ENCODE data around the gene REV1. TPM values are rescaled to one million over a fixed set of nuclear protein-coding genes. Genes with fewer than 3 reads are reported as not detected.

REV1 gene
- total and polyA plus RNA-seq, 2 of the 4 experiments (the other 2 are of a cell fraction), result 13.4 to 30.1 TPM

- peaks cover 5% of the 10 kb centered on the region for H3K9me1 ChIP-seq (ENCODE audit: insufficient read depth, low read length)
- no peak overlapping the region for H3K27ac ChIP-seq (ENCODE audit: insufficient read depth, low read length)
- no peak overlapping the region for H2AK9ac ChIP-seq (replicated peaks; ENCODE audit: low read depth, low read length, poor library complexity)
- POLR2A ChIA-PET (ENCODE audit: unreplicated experiment), result no interaction called here
- H2BK20ac ChIP-seq (ENCODE audit: low read depth, low read length), result no peak overlapping the region
- H3K79me1 ChIP-seq (ENCODE audit: low read depth in 1 of 2, low read length in 2 of 2), result peaks cover 0 to 14% of the 10 kb centered on the region in 2 experiments; a peak in 2 of 4 replicates
- H3K23ac ChIP-seq (ENCODE audit: low read depth, low read length), result no peak overlapping the region
- TF ChIP-seq USF2 (IDR thresholded peaks at IDR 0.05; ENCODE audit: low read depth, low read length) (no peak), ELK1 (IDR thresholded peaks at IDR 0.05; ENCODE audit: borderline replicate concordance, low read depth, low read length) (no peak), FOS (IDR thresholded peaks at IDR 0.05; ENCODE audit: low read depth, low read length) (no peak), BHLHE40 (IDR thresholded peaks at IDR 0.05; ENCODE audit: low read depth, low read length) (0 out of 2 replicates have a peak, but pooled peaks have one; percentile 16), MAZ (IDR thresholded peaks at IDR 0.05; ENCODE audit: borderline replicate concordance, low read depth, low read length) (no peak), CHD1 (IDR thresholded peaks at IDR 0.05; ENCODE audit: low read depth, low read length) (no peak)
- dilution Hi-C loops (cut with HindIII; ENCODE audit: low sequenced_read_pairs, unreplicated experiment) (no loop called here), intact Hi-C loops (cut with micrococcal nuclease) (loop anchor here (1.0 to 5.0 kb wide), 2 partner anchors 42 to 59 kb away; no protein-coding TSS in a partner anchor), in situ Hi-C loops (cut with MboI; ENCODE audit: low sequenced_read_pairs) (no loop called here)
- H2AK5ac ChIP-seq (ENCODE audit: low read depth, low read length), result no peak overlapping the region
- H3K27me3 ChIP-seq (ENCODE audit: control insufficient read depth, insufficient read depth, low read length), result no peaks in the 10 kb centered on the region
- H3K14ac ChIP-seq (replicated peaks; ENCODE audit: low read depth, low read length), result no peak overlapping the region
- peaks cover 5% of the 10 kb centered on the region; the same call in 1 of the 2 replicates for H3K36me3 ChIP-seq (ENCODE audit: control insufficient read depth, insufficient read depth, low read length)
- no TSS peak for BruUV-seq (replicated peaks)
- H4K20me1 ChIP-seq (ENCODE audit: insufficient read depth, low read length), result peaks cover 35% of the 10 kb centered on the region
- H3K4me3 ChIP-seq (ENCODE audit: insufficient read depth, low read depth, low read length), result no peak overlapping the region
- peak; percentile 89 for DNase-seq
- H3K4me2 ChIP-seq (ENCODE audit: low read depth, low read length), result peak overlapping the region; percentile 77; the same call in 1 of the 2 replicates
- H3K4me1 ChIP-seq (ENCODE audit: control insufficient read depth, insufficient read depth, low read length), result peaks cover 7% of the 10 kb centered on the region
- no peak overlapping the region for H4K5ac ChIP-seq (ENCODE audit: low read depth, low read length)
- H3K56ac ChIP-seq (ENCODE audit: extremely low read depth, insufficient read depth, low read length), result no peak overlapping the region
- no peak overlapping the region for H2AFZ ChIP-seq (replicated peaks; ENCODE audit: low read length, poor library complexity)
- H2BK5ac ChIP-seq (ENCODE audit: low read depth, low read length, poor library complexity, severe bottlenecking), result peak overlapping the region; percentile 61
- H2BK15ac ChIP-seq (ENCODE audit: low read depth, low read length), result no peak overlapping the region
- H3K9me3 ChIP-seq (ENCODE audit: control insufficient read depth, insufficient read depth, low read length), result no peaks in the 10 kb centered on the region
- H3K18ac ChIP-seq (ENCODE audit: low read depth, low read length), result peak overlapping the region; percentile 64; the same call in 1 of the 2 replicates
- no peak overlapping the region for H3K9ac ChIP-seq (ENCODE audit: low read depth, low read length)
- CTCF ChIA-PET, result interaction anchor here (0.6 to 0.8 kb wide), 3 partner anchors 10 to 15 kb away, joined by 3 to 5 read pairs (median 4); no protein-coding TSS in a partner anchor
- WGBS, 2 experiments (ENCODE audit: extremely low coverage in 2 of 2, insufficient read length in 1 of 2), result 0% methylated on average over 1 of the region's 4 CpGs; no CpG with 5 or more reads in 1 of the 2 experiments
- H3K4ac ChIP-seq (ENCODE audit: low read depth, low read length), result no peak overlapping the region
- no peak overlapping the region for H4K91ac ChIP-seq (ENCODE audit: insufficient read depth, low read depth, low read length)
- peak; percentile 94 for ATAC-seq (ENCODE audit: low read depth)
- H2BK120ac ChIP-seq (ENCODE audit: low read depth, low read length), result no peak overlapping the region
- H4K8ac ChIP-seq (ENCODE audit: low read depth in 2 of 2, low read length in 2 of 2), result no peak overlapping the region
Measured at GRCh38 chr2:99430614-99431291, 59.1 kb downstream of the REV1 start.
